Measurements from ENCODE around the gene AQP12A. TPM values are rescaled to one million over a fixed set of nuclear protein-coding genes. Genes with fewer than 3 reads are reported as not detected.
A peak's percentile ranks its signal among the peaks of the same experiment; 100 is the strongest.
"Not testable (repeated sequence)": the region's sequence is repeated elsewhere in the genome, so short reads cannot be mapped to it uniquely, and the experiment has no call there.

AQP12A gene
- total and polyA plus RNA-seq, 7 experiments from 2014 or later, result not detected

GRCh38 chr2:240696469-240696868 lies 4.8 kb downstream of the AQP12A start:
- intact Hi-C loops (cut with micrococcal nuclease); H3K27ac Mint-ChIP-seq; H3K9me3 ChIP-seq (ENCODE audit: control insufficient read depth in 2 of 3, low read length in 3 of 3); H3K4me3 Mint-ChIP-seq; H3K4me1 ChIP-seq (ENCODE audit: control insufficient read depth in 2 of 2, insufficient read depth in 2 of 2, low read length in 2 of 2); DNase-seq; H3K36me3 Mint-ChIP-seq; H3K36me3 ChIP-seq (ENCODE audit: control insufficient read depth in 2 of 3, insufficient read depth in 3 of 3, low read length in 3 of 3); H3K9me3 Mint-ChIP-seq; H3K27me3 ChIP-seq (ENCODE audit: control insufficient read depth in 2 of 2, insufficient read depth in 2 of 2, low read length in 2 of 2); H3K27me3 Mint-ChIP-seq; H3K4me1 Mint-ChIP-seq; H3K27ac ChIP-seq (ENCODE audit: low read depth, low read length); H3K4me3 ChIP-seq (ENCODE audit: low read length); POLR2A ChIA-PET; ATAC-seq; CTCF ChIA-PET: not testable (repeated sequence)

DNA sequence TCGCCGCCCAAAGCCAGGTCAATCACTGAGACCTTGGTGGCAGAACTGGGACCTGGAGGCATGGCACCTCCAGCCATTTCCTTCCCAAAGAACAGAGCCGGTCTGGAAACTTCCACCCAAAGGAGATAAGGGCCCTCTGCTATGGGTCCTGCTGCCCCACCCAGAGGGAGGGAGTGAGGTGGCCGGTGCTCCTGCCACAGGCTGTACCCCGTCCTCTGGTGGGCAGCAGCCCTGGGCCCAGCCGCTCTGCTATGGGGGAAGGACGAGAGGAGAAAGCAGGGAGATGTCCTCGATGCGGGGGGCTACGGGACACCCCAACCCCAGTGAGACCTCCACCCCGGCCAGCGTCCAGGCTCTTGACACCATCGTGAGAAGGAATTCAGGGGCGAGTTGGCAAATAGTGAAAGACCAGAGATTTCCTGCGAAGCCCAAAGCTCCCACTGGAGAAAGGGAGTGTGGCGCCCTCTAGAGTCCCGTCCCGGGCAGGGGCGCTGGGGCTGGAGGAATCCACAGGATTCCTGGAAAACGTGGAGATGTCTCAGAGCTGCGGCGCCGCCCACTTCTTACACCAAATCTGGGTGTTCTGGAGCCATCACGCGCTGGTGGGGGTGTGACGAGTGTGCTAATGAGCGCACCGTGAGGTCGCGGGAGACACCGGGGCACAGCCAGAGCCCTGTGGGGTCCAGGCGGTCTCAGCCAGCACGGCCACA lies 7.3 kb downstream of the AQP12A start:
- H3K27ac ChIP-seq (ENCODE audit: low read depth, low read length); H3K4me3 Mint-ChIP-seq; H3K36me3 ChIP-seq (ENCODE audit: control insufficient read depth in 2 of 3, insufficient read depth in 3 of 3, low read length in 3 of 3); H3K9me3 Mint-ChIP-seq; H3K4me1 Mint-ChIP-seq; H3K27me3 ChIP-seq (ENCODE audit: control insufficient read depth in 2 of 2, insufficient read depth in 2 of 2, low read length in 2 of 2); H3K27ac Mint-ChIP-seq; intact Hi-C loops (cut with micrococcal nuclease); H3K4me1 ChIP-seq (ENCODE audit: control insufficient read depth in 2 of 2, insufficient read depth in 2 of 2, low read length in 2 of 2); H3K36me3 Mint-ChIP-seq; POLR2A ChIA-PET; H3K9me3 ChIP-seq (ENCODE audit: control insufficient read depth in 2 of 3, low read length in 3 of 3); H3K4me3 ChIP-seq (ENCODE audit: low read length); CTCF ChIA-PET: not testable (repeated sequence)
- H3K27me3 Mint-ChIP-seq, result peaks cover 0 to 13% (median 7%) of the 10 kb centered on the region in 5 donors
- DNase-seq (peak in 1 of 9 donors; percentile 1), ATAC-seq (peak; percentile 33)

GRCh38 chr2:240699835-240700234 lies 8.2 kb downstream of the AQP12A start:
- H3K4me1 Mint-ChIP-seq; H3K9me3 Mint-ChIP-seq; H3K27ac ChIP-seq (ENCODE audit: low read depth, low read length); H3K4me3 ChIP-seq (ENCODE audit: low read length); H3K4me3 Mint-ChIP-seq; ATAC-seq; H3K9me3 ChIP-seq (ENCODE audit: control insufficient read depth in 2 of 3, low read length in 3 of 3); POLR2A ChIA-PET; H3K27me3 ChIP-seq (ENCODE audit: control insufficient read depth in 2 of 2, insufficient read depth in 2 of 2, low read length in 2 of 2); H3K36me3 ChIP-seq (ENCODE audit: control insufficient read depth in 2 of 3, insufficient read depth in 3 of 3, low read length in 3 of 3); H3K36me3 Mint-ChIP-seq; H3K27ac Mint-ChIP-seq; CTCF ChIA-PET: not testable (repeated sequence)
- peaks cover 5 to 13% of the 10 kb centered on the region in 2 donors for H3K4me1 ChIP-seq (ENCODE audit: control insufficient read depth in 2 of 2, insufficient read depth in 2 of 2, low read length in 2 of 2)
- intact Hi-C loops (cut with micrococcal nuclease), result loop anchor here in 1 of 2 donors (5.0 to 10.0 kb wide), 3 partner anchors 105 to 185 kb away; partner anchors contain the start of gene DUSP28
- H3K27me3 Mint-ChIP-seq, result peaks cover 3 to 16% (median 7%) of the 10 kb centered on the region in 5 donors
- peak in 1 of 9 donors; percentile 2 for DNase-seq

DNA sequence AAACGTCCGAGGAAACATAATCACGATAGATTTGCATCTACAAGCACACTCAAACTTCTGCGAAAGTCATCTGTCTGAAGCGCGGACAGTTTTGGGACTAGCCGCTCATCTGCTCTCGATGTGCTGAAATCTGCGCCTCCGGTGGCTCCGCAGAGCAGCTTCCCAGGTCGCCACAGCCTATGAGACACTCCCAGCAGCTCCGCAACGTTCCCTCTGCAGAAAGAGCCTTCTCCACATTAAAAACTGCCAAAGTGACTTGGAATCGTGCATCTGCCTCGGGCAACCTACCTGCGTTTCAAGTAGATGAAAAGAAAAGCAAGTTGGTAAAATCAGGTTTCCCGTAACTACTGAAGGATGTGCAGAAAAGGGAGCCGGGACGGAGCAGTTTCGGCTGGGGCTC lies 8.9 kb downstream of the AQP12A start:
- intact Hi-C loops (cut with micrococcal nuclease), result loop anchor here in 1 of 2 donors (5.0 to 10.0 kb wide), 3 partner anchors 106 to 186 kb away; partner anchors contain the start of gene DUSP28
- H3K27ac ChIP-seq (ENCODE audit: low read depth, low read length); CTCF ChIA-PET; H3K27ac Mint-ChIP-seq; H3K27me3 ChIP-seq (ENCODE audit: control insufficient read depth in 2 of 2, insufficient read depth in 2 of 2, low read length in 2 of 2); H3K36me3 ChIP-seq (ENCODE audit: control insufficient read depth in 2 of 3, insufficient read depth in 3 of 3, low read length in 3 of 3); H3K4me3 Mint-ChIP-seq; H3K9me3 ChIP-seq (ENCODE audit: control insufficient read depth in 2 of 3, low read length in 3 of 3); ATAC-seq; H3K36me3 Mint-ChIP-seq; POLR2A ChIA-PET; H3K9me3 Mint-ChIP-seq; H3K4me3 ChIP-seq (ENCODE audit: low read length): not testable (repeated sequence)
- Mint-ChIP-seq H3K27me3 (peaks cover 5 to 23% (median 10%) of the 10 kb centered on the region in 5 donors), H3K4me1 (peaks cover 12 to 18% (median 16%) of the 10 kb centered on the region in 7 donors)
- peaks cover 10 to 20% of the 10 kb centered on the region in 2 donors for H3K4me1 ChIP-seq (ENCODE audit: control insufficient read depth in 2 of 2, insufficient read depth in 2 of 2, low read length in 2 of 2)
- peak in 1 of 9 donors; percentile 6 for DNase-seq

GRCh38 chr2:240701091-240701735 lies 9.5 kb downstream of the AQP12A start:
- H3K4me3 Mint-ChIP-seq, result no peak overlapping the region
- ChIA-PET CTCF (no interaction called here), POLR2A (no interaction called here)
- no peaks in the 10 kb centered on the region for H3K36me3 Mint-ChIP-seq
- ATAC-seq (no peak), DNase-seq (peak in 1 of 9 donors; percentile 3)
- Histone ChIP-seq H3K9me3 (ENCODE audit: control insufficient read depth in 2 of 3, low read length in 3 of 3) (no peaks in the 10 kb centered on the region), H3K27ac (ENCODE audit: low read depth, low read length) (no peak overlapping the region), H3K36me3 (ENCODE audit: control insufficient read depth in 2 of 3, insufficient read depth in 3 of 3, low read length in 3 of 3) (no peaks in the 10 kb centered on the region), H3K4me3 (ENCODE audit: low read length) (no peak overlapping the region), H3K4me1 (ENCODE audit: control insufficient read depth in 2 of 2, insufficient read depth in 2 of 2, low read length in 2 of 2) (peaks cover 10 to 22% of the 10 kb centered on the region in 2 donors), H3K27me3 (ENCODE audit: control insufficient read depth in 2 of 2, insufficient read depth in 2 of 2, low read length in 2 of 2) (peaks cover 0 to 3% of the 10 kb centered on the region in 2 donors)
- H3K9me3 Mint-ChIP-seq, result peaks cover 0 to 3% (median 0%) of the 10 kb centered on the region in 11 donors
- H3K4me1 Mint-ChIP-seq, result peaks cover 15 to 20% (median 17%) of the 10 kb centered on the region in 7 donors
- H3K27me3 Mint-ChIP-seq, result peaks cover 5 to 28% (median 10%) of the 10 kb centered on the region in 5 donors
- no peak overlapping the region for H3K27ac Mint-ChIP-seq
- intact Hi-C loops (cut with micrococcal nuclease), result loop anchor here in 1 of 2 donors (5.0 to 10.0 kb wide), 3 partner anchors 106 to 186 kb away; partner anchors contain the start of gene DUSP28

GRCh38 chr2:240701736-240702639 lies 10.3 kb downstream of the AQP12A start:
- Mint-ChIP-seq H3K27ac (no peak overlapping the region), H3K36me3 (no peaks in the 10 kb centered on the region), H3K4me3 (no peak overlapping the region), H3K4me1 (peaks cover 15 to 20% (median 17%) of the 10 kb centered on the region in 7 donors), H3K27me3 (peaks cover 5 to 31% (median 10%) of the 10 kb centered on the region in 5 donors), H3K9me3 (peaks cover 0 to 3% (median 0%) of the 10 kb centered on the region in 11 donors)
- H3K36me3 ChIP-seq (ENCODE audit: control insufficient read depth in 2 of 3, insufficient read depth in 3 of 3, low read length in 3 of 3), result no peaks in the 10 kb centered on the region
- ChIA-PET CTCF (no interaction called here), POLR2A (no interaction called here)
- intact Hi-C loops (cut with micrococcal nuclease), result loop anchor here in 1 of 2 donors (5.0 to 10.0 kb wide), 3 partner anchors 107 to 187 kb away; partner anchors contain the start of gene DUSP28
- ATAC-seq (no peak), DNase-seq (peak in 1 of 9 donors; percentile 7)
- H3K9me3 ChIP-seq (ENCODE audit: control insufficient read depth in 2 of 3, low read length in 3 of 3), result no peaks in the 10 kb centered on the region
- H3K27me3 ChIP-seq (ENCODE audit: control insufficient read depth in 2 of 2, insufficient read depth in 2 of 2, low read length in 2 of 2), result peaks cover 0 to 3% of the 10 kb centered on the region in 2 donors
- no peak overlapping the region for H3K27ac ChIP-seq (ENCODE audit: low read depth, low read length)
- H3K4me3 ChIP-seq (ENCODE audit: low read length), result no peak overlapping the region
- H3K4me1 ChIP-seq (ENCODE audit: control insufficient read depth in 2 of 2, insufficient read depth in 2 of 2, low read length in 2 of 2), result peaks cover 10 to 22% of the 10 kb centered on the region in 2 donors
